Subcutaneous adipose tissue (tissue), 4 donors: ENCODE measurements around the gene DMTF1. TPM values are rescaled to one million over a fixed set of nuclear protein-coding genes. Genes with fewer than 3 reads are reported as not detected.

Experiments
- total RNA-seq, 4 donors: library from RNA; depleted of rRNA; stranded (reverse); fragments of >200 nt; gene quantifications; one replicate each; pipeline ENCODE4 v1.1.0, GENCODE V29; 2016
- TF ChIP-seq, protein P1 (sequence below): fragments of 450-650 bp; IDR thresholded peaks from one replicate; pipeline ENCODE4 v1.5.1; 2016; ENCODE audit warnings: low read depth, mild to moderate bottlenecking, control low read depth, antibody characterized with exemption, moderate library complexity

The DMTF1 gene
- total RNA-seq, 4 donors from 2014 or later = 85.3 to 119 (median 99.6) TPM

- TF ChIP-seq, protein P1, sequence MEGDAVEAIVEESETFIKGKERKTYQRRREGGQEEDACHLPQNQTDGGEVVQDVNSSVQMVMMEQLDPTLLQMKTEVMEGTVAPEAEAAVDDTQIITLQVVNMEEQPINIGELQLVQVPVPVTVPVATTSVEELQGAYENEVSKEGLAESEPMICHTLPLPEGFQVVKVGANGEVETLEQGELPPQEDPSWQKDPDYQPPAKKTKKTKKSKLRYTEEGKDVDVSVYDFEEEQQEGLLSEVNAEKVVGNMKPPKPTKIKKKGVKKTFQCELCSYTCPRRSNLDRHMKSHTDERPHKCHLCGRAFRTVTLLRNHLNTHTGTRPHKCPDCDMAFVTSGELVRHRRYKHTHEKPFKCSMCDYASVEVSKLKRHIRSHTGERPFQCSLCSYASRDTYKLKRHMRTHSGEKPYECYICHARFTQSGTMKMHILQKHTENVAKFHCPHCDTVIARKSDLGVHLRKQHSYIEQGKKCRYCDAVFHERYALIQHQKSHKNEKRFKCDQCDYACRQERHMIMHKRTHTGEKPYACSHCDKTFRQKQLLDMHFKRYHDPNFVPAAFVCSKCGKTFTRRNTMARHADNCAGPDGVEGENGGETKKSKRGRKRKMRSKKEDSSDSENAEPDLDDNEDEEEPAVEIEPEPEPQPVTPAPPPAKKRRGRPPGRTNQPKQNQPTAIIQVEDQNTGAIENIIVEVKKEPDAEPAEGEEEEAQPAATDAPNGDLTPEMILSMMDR = no peak
Measured at GRCh38 chr7:87202208-87202607, 50.0 kb downstream of the DMTF1 start.

DNA sequence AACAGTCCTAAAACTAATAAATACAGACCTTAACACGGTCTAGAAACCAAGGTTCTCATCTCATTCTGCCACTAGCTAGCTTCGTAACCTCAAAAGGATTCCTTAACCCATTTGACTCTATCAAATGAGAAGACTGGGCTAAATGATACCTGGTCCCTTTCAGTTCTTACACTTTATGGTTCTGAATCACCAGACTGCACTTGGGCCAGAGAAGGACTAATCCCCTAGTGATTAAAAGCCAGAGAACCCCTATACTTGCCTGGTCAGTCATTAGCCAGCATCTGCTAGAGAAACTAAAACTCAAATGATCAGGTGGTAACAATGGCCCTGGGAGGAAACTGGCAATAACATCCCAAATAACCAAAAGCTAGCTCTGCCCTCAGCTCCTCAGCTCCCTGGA, 50.5 kb downstream of the DMTF1 start:
- TF ChIP-seq, protein P1 = no peak

- TF ChIP-seq, protein P1 = no peak
Measured at GRCh38 chr7:87204933-87205332, 52.7 kb downstream of the DMTF1 start.

GRCh38 chr7:87206361-87206760, 54.1 kb downstream of the DMTF1 start:
- TF ChIP-seq, protein P1 = no peak

DNA sequence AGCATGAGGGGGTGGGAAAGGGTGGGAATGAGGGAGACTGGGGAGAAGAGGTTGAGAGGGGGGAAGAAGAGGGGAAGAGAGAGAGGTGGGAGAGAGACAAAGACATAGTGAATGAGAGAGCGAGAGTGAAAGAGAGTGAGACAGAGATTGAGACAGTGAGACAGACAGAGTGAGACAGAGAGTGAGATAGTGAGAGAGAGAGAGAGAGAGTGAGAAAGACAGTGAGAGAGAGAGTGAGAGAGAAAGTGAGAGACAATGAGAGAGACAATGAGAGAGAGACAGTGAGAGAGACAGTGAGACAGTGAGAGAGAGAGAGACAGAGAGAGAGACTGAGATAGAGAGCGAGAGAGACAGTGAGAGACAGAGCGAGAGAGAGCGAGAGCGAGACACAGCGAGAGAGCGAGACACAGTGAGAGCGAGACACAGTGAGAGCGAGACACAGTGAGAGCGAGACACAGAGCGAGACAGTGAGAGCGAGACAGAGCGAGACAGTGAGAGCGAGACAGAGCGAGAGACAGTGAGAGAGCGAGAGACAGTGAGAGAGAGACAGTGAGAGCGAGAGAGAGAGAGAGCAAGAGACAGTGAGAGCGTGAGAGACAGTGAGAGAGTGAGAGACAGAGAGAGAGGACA, 57.2 kb downstream of the DMTF1 start:
- TF ChIP-seq, protein P1 = no peak

GRCh38 chr7:87210506-87210905, 58.3 kb downstream of the DMTF1 start:
- TF ChIP-seq, protein P1 = no peak

DNA sequence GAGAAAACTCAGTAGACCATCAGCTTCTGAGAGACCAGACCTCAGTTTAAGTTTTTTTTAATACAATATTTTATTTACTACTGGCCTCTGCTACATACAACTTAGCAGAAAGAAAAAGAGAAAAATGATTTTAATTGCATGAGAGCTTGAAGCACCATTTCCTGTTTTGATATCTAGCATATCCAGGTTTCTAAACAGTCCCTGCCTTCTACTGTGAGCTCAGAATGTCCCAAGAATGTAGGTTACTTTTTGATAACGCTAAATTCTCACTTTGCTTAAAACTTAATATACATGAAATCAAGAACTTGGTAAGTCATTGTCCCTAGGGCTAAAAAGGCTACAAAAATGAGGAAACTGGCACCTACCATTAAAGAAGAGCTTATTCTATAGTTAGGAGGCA, 60.2 kb downstream of the DMTF1 start:
- TF ChIP-seq, protein P1 = no peak
